Fibroblast of skin of left biceps (primary cell): Measurements from ENCODE around the gene R3HDM4.

Source experiments
- DNase-seq, 2 experiments: peaks; one replicate each; pipeline ENCODE4 v3.0.0-alpha.2; 2013; ENCODE audit warnings: low read depth in 2 of 2

R3HDM4 gene

DNA sequence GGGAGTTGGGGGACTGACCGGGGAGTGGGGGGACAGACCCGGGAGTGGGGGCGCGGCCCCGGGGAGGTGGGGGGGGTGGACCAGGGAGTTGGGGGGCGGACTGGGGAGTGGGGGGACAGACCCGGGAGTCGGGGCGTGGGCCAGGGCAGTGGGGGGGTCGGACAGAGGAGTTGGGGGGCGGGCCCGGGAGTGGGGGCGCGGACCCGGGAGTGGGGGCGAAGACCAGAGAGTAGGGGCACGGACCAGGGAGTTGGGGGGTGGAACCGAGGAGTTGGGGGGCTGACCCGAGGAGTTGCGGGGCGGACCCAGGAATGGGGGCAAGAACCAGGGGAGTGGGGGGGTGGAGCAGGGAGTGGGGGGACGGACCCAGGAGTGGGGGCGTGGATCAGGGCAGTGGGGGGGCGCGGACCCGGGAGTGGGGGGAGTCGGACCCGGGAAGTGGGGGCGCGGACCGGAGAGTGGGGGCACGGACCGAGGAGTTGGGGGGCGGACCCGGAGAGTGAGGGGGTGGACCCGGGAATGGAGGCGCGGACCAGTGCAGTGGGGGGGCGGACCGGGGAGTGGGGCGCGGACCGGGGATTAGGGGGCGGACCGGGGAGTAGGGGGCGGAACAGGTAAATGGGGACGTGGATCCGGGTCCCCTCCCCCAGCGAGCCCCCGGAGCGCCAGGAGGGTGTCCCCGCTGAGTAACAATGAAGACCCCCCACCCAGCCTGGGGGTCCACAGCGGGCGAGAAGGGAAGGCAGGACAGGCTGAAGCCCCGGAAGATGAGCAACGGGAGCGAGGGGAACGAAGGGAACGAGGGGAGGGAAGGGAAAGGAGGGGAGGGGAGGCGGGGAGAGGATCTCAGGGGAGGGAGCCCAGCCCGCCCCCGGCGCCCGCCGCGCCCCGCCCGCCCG lies 589 bp downstream of the R3HDM4 start:
- no peak for DNase-seq

DNA sequence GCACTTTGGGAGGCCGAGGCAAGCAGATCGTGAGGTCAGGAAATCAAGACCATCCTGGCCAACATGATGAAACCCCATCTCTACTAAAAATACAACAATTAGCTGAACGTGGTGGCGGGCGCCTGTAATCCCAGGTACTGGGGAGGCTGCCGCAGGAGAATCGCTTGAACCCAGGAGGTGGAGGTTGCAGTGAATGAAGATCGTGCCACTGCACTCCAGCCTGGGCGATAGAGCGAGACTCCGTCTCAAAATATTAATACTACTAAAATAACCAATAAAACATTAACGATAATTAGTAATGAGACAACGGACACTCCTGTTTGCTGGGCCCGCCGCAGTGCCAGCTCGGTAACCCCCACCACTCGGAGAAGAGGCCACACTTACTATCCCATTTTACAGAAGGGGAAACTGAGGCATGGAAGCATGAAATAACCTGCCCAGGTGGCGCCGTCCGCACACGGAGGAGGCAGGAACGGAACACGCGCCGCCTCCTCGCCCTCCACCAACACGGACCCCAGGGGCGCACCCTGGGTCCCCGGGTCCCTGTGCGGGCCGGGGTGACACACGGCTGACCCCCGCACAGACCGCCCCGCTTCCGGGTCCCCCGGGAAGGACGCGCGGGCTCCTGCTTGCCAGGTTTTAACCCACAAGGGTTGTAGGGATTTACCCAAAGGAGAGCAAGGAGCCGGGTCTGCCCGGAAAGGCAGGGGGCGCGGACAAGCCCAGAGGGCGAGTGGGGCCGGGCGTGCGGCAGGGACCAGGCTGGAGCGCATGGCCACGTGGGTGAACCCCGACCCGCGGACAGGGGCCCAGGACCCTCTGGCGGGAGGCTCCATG lies 1.6 kb downstream of the R3HDM4 start:
- DNase-seq = no peak

DNA sequence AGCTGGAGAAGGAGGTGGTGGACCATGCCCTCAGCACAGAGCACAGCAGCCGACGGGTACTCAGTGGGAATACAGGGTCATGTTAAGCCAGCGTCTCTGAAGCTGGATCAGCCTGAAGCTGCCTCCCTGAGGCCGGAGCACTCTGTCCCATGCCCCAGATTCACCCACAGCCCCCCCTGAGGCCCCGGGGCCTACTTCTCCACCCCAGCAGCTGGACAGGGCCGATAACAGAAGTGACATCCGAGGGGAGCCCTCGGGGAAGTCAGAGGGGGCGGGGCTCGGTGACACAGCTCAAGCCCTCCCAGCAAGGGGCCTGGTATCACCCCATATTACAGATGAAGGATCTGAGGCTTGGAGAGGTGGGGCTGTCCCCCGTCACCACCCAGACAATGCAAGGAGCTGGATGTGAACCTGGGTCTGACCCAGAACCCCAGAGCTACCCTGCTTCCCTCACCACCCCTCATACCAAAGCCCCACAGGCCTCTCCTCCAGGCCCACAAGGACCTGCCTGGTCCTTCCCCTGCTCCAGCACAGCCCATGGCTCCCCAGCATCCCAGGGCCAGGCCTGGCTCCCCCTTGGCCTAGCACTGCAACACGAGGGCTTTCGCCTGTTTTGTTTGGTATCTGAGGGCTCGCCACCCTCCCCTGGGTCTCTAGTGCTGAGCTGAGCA lies 5.7 kb downstream of the R3HDM4 start:
- DNase-seq = no peak

DNA sequence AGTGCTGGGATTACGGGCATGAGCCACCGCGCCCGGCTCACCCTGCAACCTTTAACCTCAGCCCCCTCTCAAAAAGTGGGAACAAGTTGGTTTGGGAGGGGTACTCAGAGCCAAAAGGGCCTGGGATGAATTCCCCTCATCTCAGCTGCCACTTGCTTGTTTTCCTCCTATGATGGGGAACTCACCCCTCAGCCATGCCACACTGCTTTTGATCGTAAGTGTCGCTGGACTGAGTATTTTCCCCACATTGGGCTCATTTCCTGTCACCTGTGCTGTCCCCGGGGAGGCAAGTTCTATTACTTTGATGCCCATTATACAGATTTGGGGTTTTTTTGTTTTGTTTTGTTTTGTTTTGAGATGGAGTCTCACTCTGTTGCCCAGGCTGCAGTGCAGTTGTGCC lies 6.5 kb downstream of the R3HDM4 start:
- no peak for DNase-seq

DNA sequence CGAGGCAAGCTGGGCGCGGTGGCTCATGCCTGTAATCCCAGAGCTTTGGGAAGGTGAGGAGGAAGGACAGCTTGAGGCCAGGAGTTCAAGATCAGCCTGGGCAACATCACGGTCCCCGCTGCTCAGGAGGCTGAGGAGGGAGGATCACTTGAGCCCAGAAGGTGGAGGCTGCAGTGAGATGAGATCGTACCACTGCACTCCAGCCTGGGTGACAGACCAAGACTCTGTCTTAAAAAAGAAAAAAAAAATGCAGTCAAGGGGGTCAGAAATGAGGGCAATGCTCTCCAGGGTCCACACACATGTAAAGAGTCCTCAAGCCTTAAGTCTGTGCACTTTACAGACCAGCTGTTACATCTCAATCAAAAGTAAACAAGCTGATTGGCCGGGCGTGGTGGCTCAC lies 8.5 kb downstream of the R3HDM4 start:
- no peak for DNase-seq

DNA sequence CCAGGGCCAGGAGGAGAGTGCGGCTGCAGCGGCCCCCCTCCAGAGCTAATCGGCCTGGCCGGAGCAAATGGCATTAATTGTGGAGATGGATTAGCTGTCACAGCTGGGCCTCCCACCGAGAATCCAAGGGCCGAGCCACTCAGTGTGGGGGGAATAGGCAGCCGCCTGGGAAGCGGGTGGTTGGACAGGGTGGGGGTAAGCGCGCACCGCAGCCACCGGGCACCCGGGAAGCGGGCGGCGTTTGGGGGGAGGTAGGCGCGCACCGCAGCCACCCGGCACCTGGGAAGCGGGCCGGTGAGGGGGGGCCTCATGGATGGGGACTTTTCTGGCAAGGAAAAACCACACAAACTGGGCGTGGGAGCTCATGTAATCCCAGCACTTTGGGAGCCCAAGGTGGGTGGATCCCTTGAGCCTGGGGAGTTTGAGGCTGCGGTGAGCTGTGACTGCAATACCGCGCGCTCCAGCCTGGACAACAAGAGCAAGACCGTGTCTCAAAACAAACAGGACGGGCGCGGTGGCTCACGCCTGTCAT lies 9.7 kb downstream of the R3HDM4 start:
- no peak for DNase-seq

DNA sequence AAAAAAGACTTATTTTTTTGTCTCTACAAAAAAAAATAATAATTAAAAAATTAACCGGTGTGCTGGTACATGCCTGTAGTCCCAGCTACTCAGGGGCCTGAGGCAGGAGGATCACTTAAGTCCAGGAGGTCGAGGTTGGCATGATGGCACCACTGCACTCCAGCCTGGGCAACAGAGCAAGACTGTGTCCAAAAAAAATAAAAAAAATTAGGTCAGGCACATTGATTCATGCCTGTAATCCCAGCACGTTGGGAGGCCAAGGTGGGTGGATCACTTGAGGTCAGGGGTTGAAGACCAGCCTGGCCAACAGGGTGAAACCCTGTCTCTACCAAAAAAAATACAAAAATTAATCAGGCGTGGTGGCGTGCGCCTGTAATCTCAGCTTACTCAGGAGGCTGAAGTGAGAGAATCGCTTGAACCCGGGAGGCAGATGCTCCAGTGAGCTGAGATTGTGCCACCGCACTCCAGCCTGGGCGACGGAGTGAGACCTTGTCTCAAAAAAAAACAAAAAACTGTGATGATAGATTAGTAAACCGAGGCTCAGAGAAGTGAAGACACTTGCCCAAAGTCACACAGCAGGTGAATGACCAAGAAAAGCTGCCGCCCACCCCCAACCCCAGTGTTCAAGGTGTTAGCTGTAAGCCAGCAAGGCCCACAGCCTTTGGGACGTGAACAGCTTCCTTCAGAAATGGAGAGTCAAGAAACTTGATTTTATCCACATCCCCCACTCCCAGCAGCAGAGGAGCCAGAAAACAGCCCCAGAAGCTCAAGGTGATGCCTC lies 10.4 kb downstream of the R3HDM4 start:
- no peak for DNase-seq

DNA sequence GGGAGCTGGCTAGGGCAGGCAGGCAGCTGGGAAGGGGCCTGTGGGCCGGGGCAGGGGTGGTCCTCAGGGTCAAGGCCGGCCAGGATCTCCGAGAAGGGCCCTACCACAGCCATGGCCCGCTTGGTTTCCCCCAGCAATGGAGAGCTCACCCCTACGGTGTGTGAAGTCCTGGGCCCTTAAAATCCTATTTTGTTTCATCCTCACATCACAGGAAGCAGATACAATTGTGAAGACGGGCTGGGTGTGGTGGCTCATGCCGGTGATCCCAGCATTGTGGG lies 11.0 kb downstream of the R3HDM4 start:
- DNase-seq = no peak

DNA sequence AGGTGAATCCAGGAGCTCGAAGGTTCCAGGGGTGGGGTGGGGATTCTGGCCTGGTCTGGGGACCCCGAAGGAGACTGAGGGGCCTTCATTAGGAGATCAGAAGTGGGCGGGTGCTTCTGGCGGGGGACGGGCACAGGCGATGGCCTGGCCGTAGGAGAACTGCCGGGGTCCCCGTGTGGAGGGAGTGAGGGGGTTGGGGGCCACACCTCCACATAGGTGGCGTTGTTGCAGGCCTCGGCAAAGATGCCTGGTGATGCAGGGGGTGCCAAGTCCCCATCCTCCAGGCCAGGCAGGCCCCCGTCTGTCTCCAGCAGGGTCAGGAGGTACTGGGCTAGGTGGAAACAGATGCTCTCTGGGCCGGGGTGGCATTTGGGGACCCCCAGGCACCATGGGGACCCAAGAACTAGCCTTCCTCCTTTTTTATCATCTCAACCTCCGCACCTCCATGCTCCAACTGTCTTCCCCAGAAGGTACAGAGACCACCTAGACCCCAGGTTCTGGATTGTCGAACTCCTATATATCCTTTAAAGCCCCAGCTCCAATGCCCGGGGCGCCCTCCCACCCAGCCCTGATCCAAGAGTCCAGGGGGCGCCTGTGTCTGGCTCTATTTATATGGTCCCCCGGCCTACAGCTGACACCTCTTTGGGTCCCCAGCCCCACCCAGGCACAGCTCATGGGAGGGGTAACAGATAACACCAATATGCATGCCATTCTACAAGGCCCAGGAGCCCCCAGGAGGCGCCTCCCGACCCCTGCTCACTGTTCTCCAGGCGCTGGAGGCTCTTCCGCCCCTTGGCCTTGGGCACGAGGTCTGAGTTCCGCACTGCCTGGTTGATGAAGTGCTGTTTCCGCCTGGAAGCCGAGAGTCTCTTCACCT lies 11.6 kb downstream of the R3HDM4 start:
- DNase-seq = no peak

DNA sequence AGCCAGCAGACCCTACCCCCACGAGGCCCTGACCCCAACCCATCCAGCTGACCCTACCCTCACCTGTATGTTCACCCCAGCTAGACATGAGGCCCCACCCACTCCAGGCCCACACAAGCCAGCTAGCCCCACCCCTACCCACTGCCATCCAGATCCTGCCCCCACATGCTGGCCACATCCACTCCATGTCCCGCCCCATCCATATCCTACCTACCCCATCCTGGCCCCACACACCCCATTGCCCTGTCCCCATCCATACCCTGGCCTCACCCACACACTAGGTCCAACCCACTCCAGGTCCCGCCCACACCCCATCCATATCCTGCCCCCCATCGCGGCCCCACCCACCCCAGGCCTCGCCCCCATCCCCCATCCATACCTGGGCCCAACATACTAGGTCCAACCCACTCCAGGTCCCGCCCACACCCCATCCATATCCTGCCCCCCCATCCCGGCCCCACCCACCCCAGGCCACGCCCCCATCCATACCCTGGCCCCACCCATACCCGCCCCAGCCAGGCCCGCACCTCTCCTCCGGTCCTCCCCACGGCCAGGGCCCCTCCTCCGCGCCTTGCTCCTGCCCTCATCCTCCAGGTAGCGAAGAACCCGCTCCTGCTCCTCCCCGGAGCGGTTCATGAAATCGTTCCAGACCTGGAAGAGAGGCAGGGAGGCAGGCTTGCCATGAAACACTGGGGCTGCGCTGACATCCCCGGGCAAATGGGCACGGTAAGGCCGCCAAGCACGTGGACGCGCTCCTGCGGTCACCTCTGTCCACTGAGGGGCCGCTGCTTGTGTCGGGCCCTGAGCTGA lies 12.5 kb downstream of the R3HDM4 start:
- no peak for DNase-seq

DNA sequence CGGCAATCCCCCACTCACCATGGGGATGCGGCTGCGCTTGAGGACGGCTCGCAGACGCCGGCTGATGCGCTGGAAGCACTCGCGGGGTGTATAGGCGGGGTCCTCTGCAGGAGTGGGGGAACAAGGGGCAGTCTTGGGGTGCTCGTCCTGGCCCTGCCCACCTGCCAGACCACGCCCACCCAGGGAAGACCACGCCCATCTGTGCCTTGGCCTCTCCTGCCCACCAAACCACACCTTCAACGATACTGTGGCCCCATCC lies 13.0 kb downstream of the R3HDM4 start:
- no peak for DNase-seq

DNA sequence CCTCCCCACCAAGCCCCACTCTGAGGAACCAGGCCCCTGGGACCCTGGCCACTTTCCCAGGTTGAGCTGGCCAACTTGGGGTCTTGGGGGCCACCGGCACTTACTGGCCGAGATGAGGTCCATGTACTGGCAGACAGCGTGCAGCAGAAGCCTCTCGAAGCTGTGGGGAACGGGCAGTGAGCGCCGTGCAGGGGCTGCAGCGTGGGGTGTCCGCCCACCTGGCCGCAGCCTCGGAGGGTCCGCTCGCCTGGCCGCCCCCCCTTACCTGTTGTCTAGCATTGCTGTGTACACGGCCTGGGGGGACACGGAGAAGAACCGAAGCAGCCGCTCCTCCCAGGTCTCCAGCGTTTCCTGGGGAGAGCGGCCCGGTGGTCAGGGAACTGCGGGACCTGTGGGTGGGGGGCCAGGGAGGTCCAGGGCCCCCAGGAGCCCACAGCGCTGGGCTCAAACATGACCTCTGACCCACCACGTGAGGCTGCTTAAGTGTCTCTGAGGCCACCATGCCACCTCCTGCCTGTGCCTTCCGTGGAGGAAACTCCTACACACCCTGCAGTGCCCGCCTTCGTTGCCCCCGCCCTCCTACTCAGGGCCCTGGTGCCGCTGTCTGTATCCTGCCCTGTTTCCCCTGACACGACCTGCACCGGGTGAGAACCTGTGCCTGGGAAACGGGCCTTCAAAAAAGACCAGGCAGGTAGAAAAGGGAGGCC lies 13.5 kb downstream of the R3HDM4 start:
- DNase-seq = no peak

DNA sequence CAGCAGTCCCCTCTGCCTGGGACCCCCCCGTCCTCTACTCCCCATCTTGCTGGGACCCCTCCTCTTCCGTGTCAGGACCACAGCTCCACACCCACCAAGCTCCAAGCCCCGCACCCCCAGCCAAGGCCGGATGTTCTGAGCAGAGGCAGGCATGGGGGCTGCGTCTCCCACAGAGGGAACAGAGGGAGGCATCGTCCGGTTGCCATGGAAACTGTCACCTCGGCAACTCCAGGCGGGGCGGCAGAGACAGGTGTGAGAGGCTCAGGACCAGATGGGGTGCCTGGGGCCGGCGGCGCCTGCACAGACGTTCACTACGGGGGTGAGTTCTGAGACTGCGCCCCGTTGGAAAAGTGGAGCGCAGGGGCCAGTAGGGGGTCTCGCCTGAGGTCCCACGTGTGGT lies 14.4 kb downstream of the R3HDM4 start:
- DNase-seq = no peak

DNA sequence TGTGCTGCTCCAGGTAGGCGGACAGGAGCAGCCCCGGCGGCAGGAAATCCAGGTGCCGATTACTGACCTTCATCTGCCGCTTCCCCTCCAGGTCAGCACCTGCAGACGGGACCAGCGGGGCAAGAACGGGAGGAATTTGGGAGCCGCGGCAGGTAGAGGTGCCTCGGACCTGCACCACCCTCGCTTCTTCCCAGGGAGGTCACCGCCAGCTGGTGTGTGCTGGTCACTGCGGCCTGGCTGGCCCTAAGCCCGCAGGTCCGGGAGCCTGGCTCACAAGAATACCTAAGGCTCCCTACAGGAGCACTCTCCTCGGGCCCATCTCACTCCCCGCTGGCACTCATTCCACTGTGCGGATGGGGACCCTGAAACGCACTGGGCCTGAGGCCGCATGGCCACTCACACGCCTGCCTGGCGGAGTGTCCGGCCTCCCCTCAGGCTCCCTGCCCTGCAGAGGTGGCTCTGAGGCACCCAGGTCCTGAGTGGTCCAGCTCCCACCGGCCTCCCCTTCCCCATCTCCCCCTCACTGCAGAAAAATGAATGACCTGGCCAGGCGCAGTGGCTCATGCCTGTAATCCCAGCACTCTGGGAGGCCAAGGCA lies 15.5 kb downstream of the R3HDM4 start:
- DNase-seq = no peak

DNA sequence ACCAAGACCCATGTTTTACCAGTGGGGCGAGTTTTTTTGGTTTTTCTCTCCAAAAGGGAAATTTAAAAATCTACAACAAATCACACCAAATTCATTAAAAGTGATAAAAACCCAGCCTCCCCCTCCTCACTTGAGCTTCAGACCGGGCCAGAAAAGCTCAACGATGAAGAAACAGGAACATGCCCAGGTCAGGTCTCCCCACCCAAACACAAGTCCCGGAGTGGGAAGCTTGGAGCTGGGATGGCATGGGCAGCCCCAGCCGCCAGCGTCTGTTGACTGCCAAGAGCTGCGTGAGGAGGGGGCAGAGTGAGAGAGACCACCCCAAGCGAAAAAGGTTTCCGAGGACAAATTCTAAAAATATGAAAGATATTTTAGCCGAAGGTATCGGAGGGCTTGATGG lies 16.0 kb downstream of the R3HDM4 start:
- DNase-seq = no peak

DNA sequence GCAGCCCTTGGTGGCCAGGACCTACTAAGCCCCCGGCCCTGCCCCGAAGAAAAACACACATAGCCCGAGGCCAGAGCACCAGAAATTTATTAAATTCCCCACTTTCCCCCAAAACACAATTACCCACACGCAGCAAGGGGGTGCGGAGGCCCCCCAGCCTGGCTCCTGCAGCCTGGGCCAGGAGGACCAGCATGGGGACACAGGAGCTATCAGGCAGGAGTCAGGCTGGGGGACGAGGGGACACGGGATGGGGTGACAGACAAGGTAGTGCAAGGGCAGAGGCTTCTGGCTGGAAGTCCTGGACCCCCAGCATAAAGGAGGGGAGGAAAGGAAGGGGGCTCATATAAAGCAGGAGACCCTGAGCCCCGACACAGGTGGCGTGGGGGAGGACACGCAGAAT lies 16.6 kb downstream of the R3HDM4 start:
- DNase-seq = no peak

DNA sequence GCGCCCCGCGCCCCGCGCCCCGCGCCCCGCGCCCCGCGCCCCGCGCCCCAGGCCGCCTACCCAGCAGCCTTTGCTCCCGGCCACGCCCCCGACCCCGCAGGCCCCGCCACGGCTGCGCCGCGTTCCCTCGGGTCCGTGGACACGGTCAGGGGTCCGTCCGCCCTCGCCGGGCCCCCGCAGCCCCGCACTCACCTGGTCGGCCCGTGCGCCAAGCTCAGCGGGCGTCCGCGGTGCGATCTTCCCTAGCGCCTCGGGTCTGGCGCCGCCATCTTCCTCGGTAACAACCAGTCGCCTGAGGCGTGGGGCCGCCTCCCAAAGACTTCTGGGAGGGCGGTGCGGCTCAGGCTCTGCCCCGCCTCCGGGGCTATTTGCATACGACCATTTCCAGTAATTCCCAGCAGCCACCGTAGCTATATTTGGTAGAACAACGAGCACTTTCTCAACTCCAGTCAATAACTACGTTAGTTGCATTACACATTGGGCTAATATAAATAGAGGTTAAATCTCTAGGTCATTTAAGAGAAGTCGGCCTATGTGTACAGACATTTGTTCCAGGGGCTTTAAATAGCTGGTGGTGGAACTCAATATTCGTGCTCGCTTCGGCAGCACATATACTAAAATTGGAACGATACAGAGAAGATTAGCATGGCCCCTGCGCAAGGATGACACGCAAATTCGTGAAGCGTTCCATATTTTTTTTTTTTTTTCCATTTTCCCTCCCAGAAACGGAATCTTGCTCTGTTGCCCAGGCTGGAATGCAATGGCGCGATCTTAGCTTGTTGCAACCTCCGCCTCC lies 19.9 kb downstream of the R3HDM4 start, which contains the start of the genes MED16 and RNU6-9:
Gene MED16 (minus strand): TSS at position 294 of the 796 bp plus-strand sequence. CDS start 2,056 bp downstream, outside the sequence.
Gene RNU6-9 (plus strand): TSS at position 591 of the 796 bp plus-strand sequence.
- DNase-seq = peak; percentile 77 to 81
